GM10266 (cell line): ENCODE results near the gene ALPI.

Experiments
- DNase-seq: peaks from one replicate; pipeline ENCODE4 v3.0.0; 2012; ENCODE audit errors: extremely low spot score
- CTCF ChIP-seq: IDR thresholded peaks from 2 replicates; pipeline ENCODE4 v1.5.1; 2012; ENCODE audit warnings: mild to moderate bottlenecking, low read depth; ENCODE audit not compliant: control insufficient read depth, insufficient read depth; ENCODE audit errors: missing control alignments

ALPI gene

GRCh38 chr2:232483923-232484627 lies 28.1 kb downstream of the ALPI start:
- TF ChIP-seq CTCF, result no peak
- DNase-seq, result no peak

- no peak for DNase-seq
- no peak for TF ChIP-seq CTCF
These were observed 28.8 kb downstream of the ALPI start for GRCh38 chr2:232484628-232485347.

GRCh38 chr2:232485348-232485756 lies 29.4 kb downstream of the ALPI start:
- DNase-seq, result no peak
- no peak for TF ChIP-seq CTCF

GRCh38 chr2:232485757-232486557 lies 30.0 kb downstream of the ALPI start:
- no peak for DNase-seq
- TF ChIP-seq CTCF, result no peak

- TF ChIP-seq CTCF, result no peak
These were observed 30.8 kb downstream of the ALPI start for GRCh38 chr2:232486558-232487384.

GRCh38 chr2:232487385-232488096 lies 31.6 kb downstream of the ALPI start, which contains the start of gene ECEL1:
Gene ECEL1, minus strand, starts transcription at chr2:232487834. Its CDS starts 1,181 bp downstream, at chr2:232486653.
- TF ChIP-seq CTCF, result no peak
- DNase-seq, result no peak

More at GRCh38 chr2:232486558-232487384, 30.8 kb downstream of the ALPI start:
- no peak for DNase-seq
